ENCODE data around the gene C1orf115. TPM values are rescaled to one million over a fixed set of nuclear protein-coding genes. Genes with fewer than 3 reads are reported as not detected.

C1orf115 gene
- total RNA-seq, 1 donor from 2014 or later: 1.8 TPM

DNA sequence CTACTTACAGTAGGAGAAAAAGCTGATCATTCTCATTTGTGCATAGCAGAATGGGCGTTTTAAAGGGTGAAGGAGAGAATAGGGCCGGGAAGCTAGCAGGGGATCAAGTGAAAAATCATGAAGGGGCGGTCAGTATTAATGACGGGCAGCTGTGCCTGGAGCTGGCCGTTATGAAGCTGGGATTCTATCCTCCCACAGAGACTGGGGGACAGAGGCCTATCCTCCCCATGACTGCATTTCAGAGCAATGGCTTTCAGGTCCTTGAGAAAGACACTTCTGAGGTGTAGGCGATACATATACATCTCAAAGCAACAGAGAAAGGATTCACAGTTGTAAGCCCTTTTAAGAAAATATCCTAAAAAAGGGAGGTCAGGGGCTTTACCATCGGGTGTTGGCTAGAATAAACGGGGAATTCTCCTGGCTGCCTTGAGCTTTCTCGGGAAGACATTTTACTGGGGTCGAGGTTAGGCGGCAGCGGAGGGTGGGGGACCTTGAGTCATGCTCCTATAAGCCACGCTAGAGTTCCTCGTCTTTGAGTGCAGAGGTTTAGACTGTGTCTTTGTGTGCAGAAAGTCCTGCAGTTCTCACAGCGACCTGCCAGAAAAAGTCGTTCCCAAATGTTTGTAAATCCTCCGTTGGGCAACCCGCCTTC, 57.4 kb downstream of the C1orf115 start:
- peak overlapping the region; percentile 88 for H3K4me2 ChIP-seq (ENCODE audit: low read length)
- Mint-ChIP-seq H3K27ac (ENCODE audit: unreplicated experiment) (peak overlapping the region; percentile 64), H3K4me1 (ENCODE audit: low read depth, unreplicated experiment) (peaks cover 13% of the 10 kb centered on the region), H3K4me3 (ENCODE audit: unreplicated experiment) (peak overlapping the region; percentile 89), H3K27me3 (ENCODE audit: low read depth, unreplicated experiment) (peaks cover 31% of the 10 kb centered on the region), H3K36me3 (ENCODE audit: low read depth, unreplicated experiment) (no peaks in the 10 kb centered on the region), H3K9me3 (ENCODE audit: unreplicated experiment) (no peaks in the 10 kb centered on the region)
- peak overlapping the region; percentile 72 for H3K4me3 ChIP-seq (ENCODE audit: insufficient read depth, low read depth, low read length)
- H2AFZ ChIP-seq (ENCODE audit: low read depth, low read length): peak overlapping the region; percentile 91
- no peaks in the 10 kb centered on the region for H3K9me3 ChIP-seq (ENCODE audit: insufficient read depth, low read depth, low read length)
- peaks cover 6% of the 10 kb centered on the region for H3K4me1 ChIP-seq (ENCODE audit: insufficient read depth, low read length)
- FAIRE-seq: no peak
- no peaks in the 10 kb centered on the region for H3K27me3 ChIP-seq (ENCODE audit: insufficient read depth, low read length)
- TF ChIP-seq, protein P1, sequence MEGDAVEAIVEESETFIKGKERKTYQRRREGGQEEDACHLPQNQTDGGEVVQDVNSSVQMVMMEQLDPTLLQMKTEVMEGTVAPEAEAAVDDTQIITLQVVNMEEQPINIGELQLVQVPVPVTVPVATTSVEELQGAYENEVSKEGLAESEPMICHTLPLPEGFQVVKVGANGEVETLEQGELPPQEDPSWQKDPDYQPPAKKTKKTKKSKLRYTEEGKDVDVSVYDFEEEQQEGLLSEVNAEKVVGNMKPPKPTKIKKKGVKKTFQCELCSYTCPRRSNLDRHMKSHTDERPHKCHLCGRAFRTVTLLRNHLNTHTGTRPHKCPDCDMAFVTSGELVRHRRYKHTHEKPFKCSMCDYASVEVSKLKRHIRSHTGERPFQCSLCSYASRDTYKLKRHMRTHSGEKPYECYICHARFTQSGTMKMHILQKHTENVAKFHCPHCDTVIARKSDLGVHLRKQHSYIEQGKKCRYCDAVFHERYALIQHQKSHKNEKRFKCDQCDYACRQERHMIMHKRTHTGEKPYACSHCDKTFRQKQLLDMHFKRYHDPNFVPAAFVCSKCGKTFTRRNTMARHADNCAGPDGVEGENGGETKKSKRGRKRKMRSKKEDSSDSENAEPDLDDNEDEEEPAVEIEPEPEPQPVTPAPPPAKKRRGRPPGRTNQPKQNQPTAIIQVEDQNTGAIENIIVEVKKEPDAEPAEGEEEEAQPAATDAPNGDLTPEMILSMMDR (IDR thresholded peaks at IDR 0.05; ENCODE audit: insufficient read depth, low read depth, low read length): no peak
- TF ChIP-seq EZH2 (IDR thresholded peaks at IDR 0.05; ENCODE audit: insufficient read depth, low read length): no peak
- peak overlapping the region; percentile 76 for H3K9ac ChIP-seq (ENCODE audit: low read length)
- no peaks in the 10 kb centered on the region for H3K36me3 ChIP-seq (ENCODE audit: insufficient read depth, low read length)
- H3K79me2 ChIP-seq (ENCODE audit: insufficient read depth, low read length): no peaks in the 10 kb centered on the region
- no peaks in the 10 kb centered on the region for H4K20me1 ChIP-seq (ENCODE audit: insufficient read depth, low read length)
- no peak overlapping the region for H3K27ac ChIP-seq (ENCODE audit: low read depth, low read length)
- no peak for DNase-seq (ENCODE audit: low read depth)

DNA sequence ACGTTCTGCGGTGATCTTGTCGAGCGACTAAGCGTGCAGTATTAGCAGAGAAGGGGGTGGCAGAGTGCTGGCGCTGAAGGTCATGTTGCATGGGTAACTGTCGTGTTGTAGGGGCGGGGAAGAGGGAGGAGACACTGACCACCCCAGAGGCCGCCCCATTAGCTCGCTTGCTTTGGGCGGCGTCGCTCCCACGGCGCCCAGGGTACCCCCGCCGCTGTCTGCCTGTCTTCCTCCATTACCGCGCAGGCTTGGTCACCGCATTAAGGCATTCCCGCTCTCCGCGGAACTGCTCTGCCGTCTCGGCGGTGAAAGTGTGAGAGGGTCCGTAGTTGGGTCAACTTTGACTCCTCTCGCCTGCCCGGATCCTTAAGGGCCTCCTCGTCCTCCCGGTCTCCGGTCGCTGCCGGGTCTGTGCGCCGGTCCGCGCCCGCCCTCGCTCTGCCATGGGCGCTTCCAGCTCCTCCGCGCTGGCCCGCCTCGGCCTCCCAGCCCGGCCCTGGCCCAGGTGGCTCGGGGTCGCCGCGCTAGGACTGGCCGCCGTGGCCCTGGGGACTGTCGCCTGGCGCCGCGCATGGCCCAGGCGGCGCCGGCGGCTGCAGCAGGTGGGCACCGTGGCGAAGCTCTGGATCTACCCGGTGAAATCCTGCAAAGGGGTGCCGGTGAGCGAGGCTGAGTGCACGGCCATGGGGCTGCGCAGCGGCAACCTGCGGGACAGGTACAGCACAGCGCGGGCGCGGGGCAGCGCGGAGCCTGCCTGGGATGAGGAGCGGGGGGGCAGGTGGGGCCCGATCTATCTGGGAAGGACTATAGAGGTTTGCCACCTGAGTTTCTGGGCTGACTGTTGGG, 58.1 kb downstream of the C1orf115 start, which contains the start of gene MTARC2:
MTARC2 (plus strand) TSS at position 234 of the 846 bp plus-strand sequence; CDS start at position 444, 210 bp downstream.
- peak within 1 kb of the TSS; percentile 89 for H3K4me3 Mint-ChIP-seq (ENCODE audit: unreplicated experiment)
- H3K4me1 Mint-ChIP-seq (ENCODE audit: low read depth, unreplicated experiment): peaks cover 13% of the 10 kb centered on the region
- H3K79me2 ChIP-seq (ENCODE audit: insufficient read depth, low read length): no peaks in the 10 kb centered on the region
- H3K9me3 ChIP-seq (ENCODE audit: insufficient read depth, low read depth, low read length): no peaks in the 10 kb centered on the region
- H3K9ac ChIP-seq (ENCODE audit: low read length): peak within 1 kb of the TSS; percentile 76
- no peaks in the 10 kb centered on the region for H3K27me3 ChIP-seq (ENCODE audit: insufficient read depth, low read length)
- no peaks in the 10 kb centered on the region for H3K9me3 Mint-ChIP-seq (ENCODE audit: unreplicated experiment)
- peak within 1 kb of the TSS; percentile 72 for H3K4me3 ChIP-seq (ENCODE audit: insufficient read depth, low read depth, low read length)
- TF ChIP-seq, protein P1 (IDR thresholded peaks at IDR 0.05; ENCODE audit: insufficient read depth, low read depth, low read length): no peak
- TF ChIP-seq EZH2 (IDR thresholded peaks at IDR 0.05; ENCODE audit: insufficient read depth, low read length): no peak
- no peaks in the 10 kb centered on the region for H3K36me3 Mint-ChIP-seq (ENCODE audit: low read depth, unreplicated experiment)
- no peaks in the 10 kb centered on the region for H3K36me3 ChIP-seq (ENCODE audit: insufficient read depth, low read length)
- H3K27ac Mint-ChIP-seq (ENCODE audit: unreplicated experiment): peak within 1 kb of the TSS; percentile 64
- peaks cover 6% of the 10 kb centered on the region for H3K4me1 ChIP-seq (ENCODE audit: insufficient read depth, low read length)
- DNase-seq (ENCODE audit: low read depth) (peak; percentile 60), FAIRE-seq (no peak)
- H3K27ac ChIP-seq (ENCODE audit: low read depth, low read length): no peak within 1 kb of the TSS
- peak within 1 kb of the TSS; percentile 88 for H3K4me2 ChIP-seq (ENCODE audit: low read length)
- no peaks in the 10 kb centered on the region for H4K20me1 ChIP-seq (ENCODE audit: insufficient read depth, low read length)
- peak within 1 kb of the TSS; percentile 91 for H2AFZ ChIP-seq (ENCODE audit: low read depth, low read length)
- H3K27me3 Mint-ChIP-seq (ENCODE audit: low read depth, unreplicated experiment): peaks cover 28% of the 10 kb centered on the region

Other genes with a start within 250 kb of the C1orf115 start
- 4.7 and 10.8 TPM in 2 replicates for gene MARK1, start 162.2 kb upstream of the C1orf115 start, total RNA-seq
- 3.1 and 3.9 TPM in 2 replicates for gene MTARC2, start 58.0 kb downstream of the C1orf115 start, total RNA-seq
- 4.5 and 8.5 TPM in 2 replicates for gene MTARC1, start 96.5 kb downstream of the C1orf115 start, total RNA-seq
- gene HLX, start 189.1 kb downstream of the C1orf115 start, total RNA-seq: 1.4 and 2.1 TPM in 2 replicates

Measured in astrocyte (in vitro differentiated cells and primary cell).